COLO668 (cell line): Measurements from ENCODE around the gene SLC30A2.
"Not testable (repeated sequence)": the region's sequence is repeated elsewhere in the genome, so short reads cannot be mapped to it uniquely, and the experiment has no call there.

Experiments
- DNase-seq: peaks from one replicate; lab custom pipeline; 2025; ENCODE audit not compliant: unreplicated experiment; lab: John Stamatoyannopoulos, UW

SLC30A2 gene

GRCh38 chr1:26045722-26046245 is at the start of gene SLC30A2:
SLC30A2 (minus strand) TSS chr1:26046118; CDS start chr1:26045896, 222 bp downstream.
- DNase-seq = peak; percentile 45

GRCh38 chr1:26094677-26095383 is 48.9 kb upstream of the SLC30A2 start:
- peak; percentile 67 for DNase-seq

GRCh38 chr1:26094076-26094669 is 48.3 kb upstream of the SLC30A2 start:
- peak; percentile 48 for DNase-seq

- not testable (repeated sequence) for DNase-seq
Measured at GRCh38 chr1:26093569-26093968, 47.7 kb upstream of the SLC30A2 start.

GRCh38 chr1:26092422-26092821 is 46.5 kb upstream of the SLC30A2 start:
- DNase-seq = no peak

- DNase-seq = no peak
Measured at GRCh38 chr1:26090893-26091292, 45.0 kb upstream of the SLC30A2 start.

GRCh38 chr1:26089125-26089524 is 43.2 kb upstream of the SLC30A2 start:
- no peak for DNase-seq

- no peak for DNase-seq
Measured at GRCh38 chr1:26084844-26085243, 38.9 kb upstream of the SLC30A2 start.

- DNase-seq = no peak
Measured at GRCh38 chr1:26084091-26084561, 38.2 kb upstream of the SLC30A2 start.

GRCh38 chr1:26083208-26083607 is 37.3 kb upstream of the SLC30A2 start:
- no peak for DNase-seq

- DNase-seq = no peak
Measured at GRCh38 chr1:26082020-26082350, 36.1 kb upstream of the SLC30A2 start.

- DNase-seq = no peak
Measured at GRCh38 chr1:26081267-26082019, 35.5 kb upstream of the SLC30A2 start.

GRCh38 chr1:26079960-26080814 is 34.3 kb upstream of the SLC30A2 start:
- DNase-seq = no peak

GRCh38 chr1:26079178-26079563 is 33.3 kb upstream of the SLC30A2 start:
- no peak for DNase-seq

GRCh38 chr1:26078286-26079177 is 32.6 kb upstream of the SLC30A2 start:
- no peak for DNase-seq

- DNase-seq = no peak
Measured at GRCh38 chr1:26077524-26077923, 31.6 kb upstream of the SLC30A2 start.

GRCh38 chr1:26075421-26076144 is 29.7 kb upstream of the SLC30A2 start:
- DNase-seq = no peak

- peak; percentile 38 for DNase-seq
Measured at GRCh38 chr1:26072305-26072704, 26.4 kb upstream of the SLC30A2 start.

- DNase-seq = no peak
Measured at GRCh38 chr1:26070963-26071342, 25.0 kb upstream of the SLC30A2 start.
